ENCODE measurements around the gene SLFN14.
"Not testable (repeated sequence)": the region's sequence is repeated elsewhere in the genome, so short reads cannot be mapped to it uniquely, and the experiment has no call there.

The SLFN14 gene

DNA sequence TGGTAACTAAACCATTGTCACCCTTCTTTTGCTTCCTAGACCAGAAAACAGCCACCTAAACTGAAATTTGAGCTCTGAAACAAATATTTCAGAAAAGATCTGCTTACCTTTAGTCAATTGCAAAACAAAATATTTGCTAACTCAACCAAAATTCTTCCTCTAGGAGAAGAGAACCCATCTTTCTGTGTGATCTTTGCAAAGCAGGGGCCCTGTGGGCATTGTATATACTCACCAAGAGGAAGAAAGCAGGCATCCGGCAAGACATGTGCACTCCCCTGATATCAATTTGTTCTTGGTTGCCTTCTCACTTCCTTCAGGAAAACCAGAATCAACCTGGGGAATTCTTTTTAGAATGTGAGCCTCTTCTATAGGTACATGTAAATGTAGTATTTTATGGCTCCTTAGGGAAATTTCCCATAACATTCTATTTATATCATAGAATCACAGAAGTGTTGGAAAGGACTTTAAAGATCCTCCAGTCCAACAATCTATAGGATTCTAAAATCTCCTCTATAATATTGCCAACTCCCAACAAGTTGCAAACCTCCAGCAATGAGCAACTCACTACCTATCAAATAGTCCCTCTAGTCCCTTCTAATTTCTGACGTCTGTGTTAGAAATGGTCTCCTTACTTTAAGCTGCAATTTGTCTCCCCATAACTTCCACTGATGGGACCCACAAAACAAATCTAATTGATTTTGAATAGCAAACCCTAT is 966 bp downstream of the SLFN14 start:
- DNase-seq (ENCODE audit: low read depth in 2 of 2, low spot score in 1 of 2), result no peak

- no peak for DNase-seq (ENCODE audit: low read depth in 2 of 2, low spot score in 1 of 2)
Observed at GRCh38 chr17:35557353-35557752, 3.3 kb downstream of the SLFN14 start.

DNA sequence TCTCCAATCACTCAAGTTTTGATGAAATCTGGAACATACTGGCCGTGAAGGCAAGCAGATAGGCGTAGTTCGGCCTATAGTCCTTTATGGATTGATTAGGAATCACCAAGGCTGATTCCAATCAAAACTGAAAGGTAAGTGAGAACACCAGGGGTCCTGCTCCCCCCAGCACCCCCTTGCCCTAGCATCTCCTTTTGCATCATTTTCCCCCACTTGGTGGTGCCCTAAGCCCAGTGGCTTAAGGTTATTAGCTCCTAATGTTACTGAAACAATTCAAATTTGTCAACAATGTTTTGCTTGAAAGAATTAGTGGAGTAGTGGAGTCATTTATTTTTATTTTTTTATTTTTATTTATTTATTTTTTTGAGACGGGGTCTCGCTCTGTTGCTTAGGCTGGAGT is 4.9 kb downstream of the SLFN14 start:
- DNase-seq (ENCODE audit: low read depth in 2 of 2, low spot score in 1 of 2), result no peak

DNA sequence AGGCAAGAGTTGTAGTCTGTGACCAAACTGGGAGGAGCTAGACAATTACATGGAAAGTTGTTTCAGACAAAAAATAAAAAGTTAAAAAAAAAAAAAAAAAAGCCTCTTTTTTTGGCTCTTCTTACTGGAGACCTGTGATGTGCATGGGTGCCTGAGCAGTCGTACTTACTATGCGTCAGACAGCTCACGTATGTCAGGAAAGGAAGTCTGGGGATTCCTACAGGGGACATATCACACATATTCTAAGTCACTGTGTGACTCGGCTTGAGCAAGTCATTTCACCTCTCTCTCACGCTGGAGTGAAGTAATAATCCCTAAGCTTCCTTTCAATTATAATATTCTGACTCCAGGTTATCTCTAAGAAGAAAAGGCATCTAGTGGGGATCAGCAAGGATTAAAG is 6.0 kb downstream of the SLFN14 start:
- DNase-seq (ENCODE audit: low read depth in 2 of 2, low spot score in 1 of 2), result no peak

DNA sequence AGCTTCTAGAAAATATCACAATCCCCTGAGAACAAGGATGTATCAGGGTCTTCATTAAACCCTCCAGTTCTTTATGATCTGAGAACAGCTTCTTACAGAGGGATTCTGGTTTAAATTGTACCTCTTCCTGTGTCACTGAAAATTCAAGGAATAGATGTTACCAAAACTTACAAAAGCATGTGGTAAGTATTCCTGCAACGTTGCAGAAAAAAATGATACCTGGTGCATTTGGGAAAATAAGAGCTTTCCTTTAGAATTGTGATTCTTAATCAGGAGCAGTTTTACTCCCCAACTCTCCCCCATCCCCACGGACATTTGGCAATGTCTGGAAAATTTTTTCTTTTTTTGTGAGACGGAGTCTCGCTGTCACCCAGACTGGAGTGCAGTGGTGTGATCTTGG is 7.3 kb downstream of the SLFN14 start:
- no peak for DNase-seq (ENCODE audit: low read depth in 2 of 2, low spot score in 1 of 2)

- no peak for DNase-seq (ENCODE audit: low read depth in 2 of 2, low spot score in 1 of 2)
Observed at GRCh38 chr17:35548978-35549377, 11.6 kb downstream of the SLFN14 start.

DNA sequence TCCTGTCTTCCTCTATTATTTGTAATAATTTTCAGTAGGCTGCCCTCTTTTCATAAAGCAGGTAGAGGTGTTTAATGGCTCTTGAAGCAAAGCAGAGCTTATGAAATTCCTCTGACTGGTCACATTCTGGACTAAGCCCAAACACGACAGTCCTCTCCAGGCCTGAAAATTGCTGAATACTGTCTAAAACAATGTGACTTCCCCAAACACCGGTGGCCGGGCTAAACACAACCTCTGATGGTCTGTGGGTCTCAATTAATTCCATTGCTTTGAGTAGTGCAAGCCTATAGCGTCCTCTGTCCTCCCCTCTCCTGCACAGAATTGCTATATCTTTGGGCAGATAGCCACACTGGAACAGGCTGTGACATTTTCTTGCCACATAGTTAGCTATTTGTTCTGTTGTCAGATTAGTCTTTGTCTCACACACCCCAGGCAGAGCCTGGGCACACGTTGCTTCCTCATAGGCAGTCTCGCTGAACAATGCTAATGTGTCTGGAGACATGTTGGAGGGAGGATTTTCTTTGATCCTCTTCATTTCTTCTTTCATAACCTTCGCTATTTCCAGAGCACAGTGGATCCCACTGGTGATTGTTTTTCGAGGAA is 12.3 kb downstream of the SLFN14 start:
- no peak for DNase-seq (ENCODE audit: low read depth in 2 of 2, low spot score in 1 of 2)

- DNase-seq (ENCODE audit: low read depth in 2 of 2, low spot score in 1 of 2), result no peak
Observed at GRCh38 chr17:35546487-35546886, 14.1 kb downstream of the SLFN14 start.

GRCh38 chr17:35545150-35545549 is 15.5 kb downstream of the SLFN14 start:
- no peak for DNase-seq (ENCODE audit: low read depth in 2 of 2, low spot score in 1 of 2)

DNA sequence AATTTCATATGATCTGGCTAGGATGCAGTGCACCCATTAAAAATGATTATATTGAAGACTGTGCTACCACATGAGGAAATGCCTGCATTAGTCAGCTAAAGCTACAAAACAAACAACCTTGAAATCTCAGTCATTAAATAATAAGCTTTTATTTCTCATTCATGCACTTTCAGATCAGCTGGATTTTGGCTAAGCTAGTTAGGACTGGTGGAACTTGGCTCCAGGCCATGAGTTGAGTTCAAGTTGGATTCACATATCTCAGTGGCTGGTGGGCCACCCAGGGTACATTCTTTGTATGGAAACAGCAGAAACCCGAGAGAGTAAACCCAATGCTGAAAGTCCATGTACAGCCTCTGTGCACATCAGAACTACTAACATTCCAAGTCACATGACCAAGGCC is 16.8 kb downstream of the SLFN14 start:
- no peak for DNase-seq (ENCODE audit: low read depth in 2 of 2, low spot score in 1 of 2)

DNA sequence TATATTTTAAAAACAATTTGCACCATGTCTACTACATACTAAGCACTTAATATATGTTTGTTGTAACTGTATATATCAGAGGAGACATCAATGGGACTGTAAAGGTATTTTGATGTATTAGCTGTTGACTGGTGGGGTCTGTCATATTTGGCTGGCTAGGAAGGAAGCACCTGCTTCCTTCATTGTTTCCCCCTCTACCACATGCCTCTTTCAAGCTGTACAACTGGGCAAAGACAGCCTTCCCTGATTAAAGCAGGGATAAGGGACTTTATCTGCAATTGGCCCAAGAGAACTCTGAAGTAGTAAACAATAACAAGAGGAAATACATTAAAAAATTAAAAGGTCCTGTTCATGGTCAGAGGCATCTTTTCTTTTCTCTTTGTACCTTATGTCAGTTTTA is 17.6 kb downstream of the SLFN14 start:
- DNase-seq (ENCODE audit: low read depth in 2 of 2, low spot score in 1 of 2), result no peak

GRCh38 chr17:35541434-35541833 is 19.2 kb downstream of the SLFN14 start:
- no peak for DNase-seq (ENCODE audit: low read depth in 2 of 2, low spot score in 1 of 2)

DNA sequence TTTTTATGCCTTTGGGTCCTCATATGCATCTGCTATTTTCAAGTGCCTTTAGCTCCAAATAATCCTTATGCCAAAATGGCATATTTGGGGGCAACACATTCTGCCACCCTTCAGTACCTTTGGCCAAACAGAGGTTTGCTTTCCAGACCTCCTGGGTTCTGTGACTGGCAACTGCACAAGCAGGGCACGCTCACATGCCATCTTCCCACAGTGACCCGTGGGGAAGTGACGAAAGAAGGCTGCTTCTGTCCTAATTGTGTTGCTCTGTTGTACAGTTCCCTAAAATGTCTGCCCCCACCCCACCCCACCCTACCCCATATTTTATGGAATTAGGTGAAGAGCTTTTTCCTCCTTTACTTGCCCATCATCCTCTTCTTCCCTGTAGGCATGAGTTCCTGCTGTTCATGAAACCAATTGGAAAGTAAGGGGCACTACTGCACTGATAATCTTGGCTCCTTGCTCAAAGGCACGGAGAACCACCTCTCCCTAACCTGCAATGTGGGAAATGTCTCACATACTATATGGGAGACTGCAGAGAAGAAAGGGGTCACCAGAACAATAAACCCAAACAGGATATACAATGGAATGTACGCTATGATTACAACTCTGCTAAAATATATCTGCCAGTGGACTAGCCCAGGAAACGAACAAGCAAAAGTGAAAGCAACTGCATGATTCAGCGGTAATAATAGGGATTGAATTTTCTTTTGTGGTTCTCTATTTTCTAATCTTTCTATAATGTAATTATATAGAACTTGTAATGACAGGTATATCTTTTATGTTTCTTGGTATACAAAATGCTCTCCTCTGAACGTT is 19.8 kb downstream of the SLFN14 start:
- no peak for DNase-seq (ENCODE audit: low read depth in 2 of 2, low spot score in 1 of 2)

- DNase-seq (ENCODE audit: low read depth in 2 of 2, low spot score in 1 of 2), result no peak
Observed at GRCh38 chr17:35539659-35540026, 21.0 kb downstream of the SLFN14 start.

- no peak for DNase-seq (ENCODE audit: low read depth in 2 of 2, low spot score in 1 of 2)
Observed at GRCh38 chr17:35537601-35538141, 22.9 kb downstream of the SLFN14 start, which contains the start of gene SLFN12L. Gene SLFN12L, minus strand, starts transcription at chr17:35537678. Its CDS starts 15,314 bp downstream, at chr17:35522364.

DNA sequence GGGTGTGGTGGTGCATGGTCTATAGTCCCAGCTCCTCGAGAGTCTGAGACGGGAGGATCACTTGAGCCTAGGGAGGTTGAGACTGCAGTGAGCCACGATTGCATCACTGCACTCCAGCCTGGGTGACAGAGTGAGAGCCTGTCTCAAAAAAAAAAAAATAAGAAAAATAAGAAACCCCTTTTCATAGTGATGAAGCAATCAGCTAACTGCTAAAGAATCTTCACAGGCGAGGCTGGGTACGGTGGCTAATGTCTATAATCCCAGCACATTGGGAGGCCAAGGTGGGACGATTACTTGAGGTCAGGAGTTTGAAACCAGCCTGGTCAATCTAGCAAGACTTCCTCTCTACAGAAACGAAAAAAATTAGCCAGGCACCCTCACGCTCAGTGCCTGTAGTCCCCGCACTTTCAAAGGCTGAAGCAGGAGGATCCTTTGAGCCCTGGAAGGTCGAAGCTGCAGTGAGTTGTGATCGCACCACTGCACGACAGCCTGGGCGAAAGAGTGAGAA is 23.9 kb downstream of the SLFN14 start:
- DNase-seq (ENCODE audit: low read depth in 2 of 2, low spot score in 1 of 2), result no peak

- DNase-seq (ENCODE audit: low read depth in 2 of 2, low spot score in 1 of 2), result not testable (repeated sequence)
Observed at GRCh38 chr17:35535406-35535805, 25.2 kb downstream of the SLFN14 start.

GRCh38 chr17:35534576-35535093 is 26.0 kb downstream of the SLFN14 start:
- DNase-seq (ENCODE audit: low read depth in 2 of 2, low spot score in 1 of 2), result no peak

DNA sequence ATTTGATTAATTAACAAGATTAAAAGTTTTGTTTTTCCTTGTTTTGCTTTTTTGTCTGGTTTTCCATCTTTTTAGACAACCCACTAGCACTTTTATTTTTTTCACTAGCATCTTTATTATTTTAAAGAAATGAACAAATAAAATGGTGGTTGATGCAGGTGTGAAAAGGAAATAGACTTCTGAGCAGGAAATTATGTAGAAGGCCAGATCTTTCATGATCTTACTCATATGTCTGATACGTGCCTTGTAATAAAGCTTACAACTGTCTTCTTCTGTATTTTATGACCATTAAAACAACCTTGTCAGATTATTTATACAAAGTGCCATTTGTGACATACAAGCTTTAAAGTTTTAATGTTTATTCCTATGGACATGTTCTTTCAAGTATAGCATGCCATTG is 29.5 kb downstream of the SLFN14 start:
- DNase-seq (ENCODE audit: low read depth in 2 of 2, low spot score in 1 of 2), result no peak

DNA sequence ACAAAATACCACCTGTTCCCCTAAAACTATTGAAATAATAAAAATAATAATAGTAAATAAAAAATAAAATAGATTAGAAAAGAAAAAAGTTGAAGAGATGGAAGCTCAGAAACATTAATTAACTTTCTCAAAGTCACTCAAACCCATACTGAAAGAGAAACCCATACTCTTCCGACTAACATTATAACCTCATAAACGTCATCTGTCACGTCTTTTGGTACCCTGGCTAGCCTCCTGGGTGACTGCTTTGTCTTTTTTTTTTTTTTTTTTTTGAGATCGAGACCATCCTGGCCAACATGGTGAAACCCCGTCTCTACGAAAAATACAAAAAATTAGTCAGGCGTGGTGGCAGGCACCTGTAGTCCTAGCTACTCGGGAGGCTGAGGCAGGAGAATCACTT is 30.8 kb downstream of the SLFN14 start:
- DNase-seq (ENCODE audit: low read depth in 2 of 2, low spot score in 1 of 2), result no peak

- not testable (repeated sequence) for DNase-seq (ENCODE audit: low read depth in 2 of 2, low spot score in 1 of 2)
Observed at GRCh38 chr17:35529326-35529725, 31.3 kb downstream of the SLFN14 start.
